ENCODE results near the gene TMEFF2. TPM values are rescaled to one million over a fixed set of nuclear protein-coding genes. Genes with fewer than 3 reads are reported as not detected.

Gene TMEFF2
- total and polyA plus RNA-seq, 2 of the 4 experiments (the other 2 are of a cell fraction), result 1.3 to 3.0 TPM

DNA sequence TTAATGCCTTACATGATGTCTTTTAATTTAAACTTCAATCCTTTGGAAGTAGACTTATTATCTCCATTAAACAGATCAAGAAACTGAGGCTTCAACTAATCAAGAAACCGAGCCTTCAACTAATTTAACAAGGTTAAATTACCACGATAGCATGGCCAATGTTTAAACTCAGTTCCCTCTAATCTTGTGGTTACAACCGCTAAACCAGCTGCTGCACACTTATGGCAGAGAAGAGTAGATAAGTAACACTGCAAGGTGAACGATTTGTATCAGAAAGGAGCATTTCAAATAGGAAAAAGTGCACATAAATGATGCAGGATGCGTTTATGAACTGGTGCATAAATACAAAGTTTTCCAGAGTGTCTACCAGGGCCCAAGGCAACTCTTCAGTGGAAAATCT, 203.3 kb downstream of the TMEFF2 start:
- Histone ChIP-seq H3K14ac (replicated peaks; ENCODE audit: low read depth, low read length) (no peak overlapping the region), H3K18ac (ENCODE audit: low read depth, low read length) (no peak overlapping the region), H3K9me1 (ENCODE audit: insufficient read depth, low read length) (no peaks in the 10 kb centered on the region), H4K20me1 (ENCODE audit: insufficient read depth, low read length) (no peaks in the 10 kb centered on the region), H4K5ac (ENCODE audit: low read depth, low read length) (no peak overlapping the region), H3K56ac (ENCODE audit: extremely low read depth, insufficient read depth, low read length) (no peak overlapping the region), H3K4ac (ENCODE audit: low read depth, low read length) (no peak overlapping the region), H3K36me3 (ENCODE audit: control insufficient read depth, insufficient read depth, low read length) (no peaks in the 10 kb centered on the region), H2AFZ (replicated peaks; ENCODE audit: low read length, poor library complexity) (no peak overlapping the region), H3K4me2 (ENCODE audit: low read depth, low read length) (no peak overlapping the region), H3K27me3 (ENCODE audit: control insufficient read depth, insufficient read depth, low read length) (no peaks in the 10 kb centered on the region), H3K79me1 (ENCODE audit: low read depth in 1 of 2, low read length in 2 of 2) (no peaks in the 10 kb centered on the region), H2BK5ac (ENCODE audit: low read depth, low read length, poor library complexity, severe bottlenecking) (no peak overlapping the region), H3K23ac (ENCODE audit: low read depth, low read length) (no peak overlapping the region), H3K4me1 (ENCODE audit: control insufficient read depth, insufficient read depth, low read length) (no peaks in the 10 kb centered on the region), H2BK120ac (ENCODE audit: low read depth, low read length) (no peak overlapping the region), H2BK20ac (ENCODE audit: low read depth, low read length) (no peak overlapping the region), H3K9ac (ENCODE audit: low read depth, low read length) (no peak overlapping the region), H2AK9ac (replicated peaks; ENCODE audit: low read depth, low read length, poor library complexity) (no peak overlapping the region), H3K27ac (ENCODE audit: insufficient read depth, low read length) (no peak overlapping the region), H2BK15ac (ENCODE audit: low read depth, low read length) (no peak overlapping the region), H3K9me3 (ENCODE audit: control insufficient read depth, insufficient read depth, low read length) (no peaks in the 10 kb centered on the region), H4K8ac (ENCODE audit: low read depth in 2 of 2, low read length in 2 of 2) (no peak overlapping the region), H4K91ac (ENCODE audit: insufficient read depth, low read depth, low read length) (no peak overlapping the region), H2AK5ac (ENCODE audit: low read depth, low read length) (no peak overlapping the region), H3K4me3 (ENCODE audit: insufficient read depth, low read depth, low read length) (no peak overlapping the region)
- POLR2A ChIA-PET (ENCODE audit: unreplicated experiment), result no interaction called here
- intact Hi-C loops (cut with micrococcal nuclease), result no loop called here
- dilution Hi-C loops (cut with HindIII; ENCODE audit: low sequenced_read_pairs, unreplicated experiment), result no loop called here
- TF ChIP-seq MXI1 (IDR thresholded peaks at IDR 0.05; ENCODE audit: borderline replicate concordance, low read depth, low read length) (no peak), SMC3 (IDR thresholded peaks at IDR 0.05; ENCODE audit: low read depth, low read length) (no peak), CEBPB (IDR thresholded peaks at IDR 0.05; ENCODE audit: low read depth, low read length) (no peak), BHLHE40 (IDR thresholded peaks at IDR 0.05; ENCODE audit: low read depth, low read length) (no peak), POLR2A (IDR thresholded peaks at IDR 0.05; ENCODE audit: low read depth, low read length) (no peak), CTCF (conservative IDR thresholded peaks at IDR 0.05; ENCODE audit: low read depth, low read length) (no peak), RAD21 (IDR thresholded peaks at IDR 0.05; ENCODE audit: low read length) (no peak), NFE2L2 (IDR thresholded peaks at IDR 0.05; ENCODE audit: low read depth, low read length) (no peak), MAFK (IDR thresholded peaks at IDR 0.05; ENCODE audit: low read depth, low read length) (no peak), MAZ (IDR thresholded peaks at IDR 0.05; ENCODE audit: borderline replicate concordance, low read depth, low read length) (no peak), CHD1 (IDR thresholded peaks at IDR 0.05; ENCODE audit: low read depth, low read length) (no peak), FOS (IDR thresholded peaks at IDR 0.05; ENCODE audit: low read depth, low read length) (no peak), RFX5 (IDR thresholded peaks at IDR 0.05; ENCODE audit: low read depth, low read length) (no peak)
- TF ChIP-seq, protein P1, sequence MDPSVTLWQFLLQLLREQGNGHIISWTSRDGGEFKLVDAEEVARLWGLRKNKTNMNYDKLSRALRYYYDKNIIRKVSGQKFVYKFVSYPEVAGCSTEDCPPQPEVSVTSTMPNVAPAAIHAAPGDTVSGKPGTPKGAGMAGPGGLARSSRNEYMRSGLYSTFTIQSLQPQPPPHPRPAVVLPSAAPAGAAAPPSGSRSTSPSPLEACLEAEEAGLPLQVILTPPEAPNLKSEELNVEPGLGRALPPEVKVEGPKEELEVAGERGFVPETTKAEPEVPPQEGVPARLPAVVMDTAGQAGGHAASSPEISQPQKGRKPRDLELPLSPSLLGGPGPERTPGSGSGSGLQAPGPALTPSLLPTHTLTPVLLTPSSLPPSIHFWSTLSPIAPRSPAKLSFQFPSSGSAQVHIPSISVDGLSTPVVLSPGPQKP (IDR thresholded peaks at IDR 0.05; ENCODE audit: borderline replicate concordance, low read depth, low read length), result no peak
- TF ChIP-seq, protein P2, sequence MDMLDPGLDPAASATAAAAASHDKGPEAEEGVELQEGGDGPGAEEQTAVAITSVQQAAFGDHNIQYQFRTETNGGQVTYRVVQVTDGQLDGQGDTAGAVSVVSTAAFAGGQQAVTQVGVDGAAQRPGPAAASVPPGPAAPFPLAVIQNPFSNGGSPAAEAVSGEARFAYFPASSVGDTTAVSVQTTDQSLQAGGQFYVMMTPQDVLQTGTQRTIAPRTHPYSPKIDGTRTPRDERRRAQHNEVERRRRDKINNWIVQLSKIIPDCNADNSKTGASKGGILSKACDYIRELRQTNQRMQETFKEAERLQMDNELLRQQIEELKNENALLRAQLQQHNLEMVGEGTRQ (IDR thresholded peaks at IDR 0.05; ENCODE audit: low read depth, low read length), result no peak
- ATAC-seq (ENCODE audit: low read depth) (no peak), DNase-seq (no peak)
- no TSS peak for BruUV-seq (replicated peaks)
- CTCF ChIA-PET, result no interaction called here
- WGBS, 2 experiments (ENCODE audit: extremely low coverage in 2 of 2, insufficient read length in 1 of 2), result 80% methylated on average over 1 of the region's 5 CpGs; no CpG with 5 or more reads in 1 of the 2 experiments
- in situ Hi-C loops (cut with MboI; ENCODE audit: low sequenced_read_pairs), result no loop called here

Data from IMR-90 (cell line).